ENCODE measurements around the gene CASP9.
"Not testable (repeated sequence)": the region's sequence is repeated elsewhere in the genome, so short reads cannot be mapped to it uniquely, and the experiment has no call there.

CASP9 gene

DNA sequence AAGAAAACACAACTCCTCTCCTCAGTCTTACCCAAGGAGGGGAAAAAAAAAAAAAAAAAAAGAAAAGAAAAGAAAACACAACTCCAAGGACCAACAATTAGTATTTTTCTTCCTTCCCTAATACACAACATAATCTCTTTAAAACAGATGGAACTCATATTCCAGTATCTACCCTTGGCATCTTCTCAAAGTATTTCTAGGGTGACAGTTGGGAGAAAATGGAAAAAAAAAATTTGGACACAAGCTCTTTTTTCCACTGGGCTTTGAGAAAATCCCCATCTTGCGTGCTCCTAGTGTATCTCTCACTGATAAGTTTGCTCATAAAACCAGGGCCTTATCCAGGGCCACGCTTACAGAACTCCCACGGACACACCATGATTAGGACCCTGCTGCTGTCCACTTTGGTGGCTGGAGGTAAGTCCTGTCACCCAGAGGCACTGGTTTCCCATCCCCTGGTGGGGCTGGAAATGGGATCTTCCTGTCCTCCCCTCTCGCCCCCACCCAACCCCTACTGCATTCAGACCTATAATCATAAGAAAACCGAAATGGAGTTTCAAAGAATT is 48.2 kb downstream of the CASP9 start, which contains the start of gene CELA2B:
CELA2B (plus strand) TSS at position 353 of the 563 bp plus-strand sequence; CDS start at position 375, 22 bp downstream.
- H3K4me3 ChIP-seq (ENCODE audit: low read depth, low read length) = no peak within 1 kb of the TSS
- no peak for DNase-seq (ENCODE audit: low read depth)

DNA sequence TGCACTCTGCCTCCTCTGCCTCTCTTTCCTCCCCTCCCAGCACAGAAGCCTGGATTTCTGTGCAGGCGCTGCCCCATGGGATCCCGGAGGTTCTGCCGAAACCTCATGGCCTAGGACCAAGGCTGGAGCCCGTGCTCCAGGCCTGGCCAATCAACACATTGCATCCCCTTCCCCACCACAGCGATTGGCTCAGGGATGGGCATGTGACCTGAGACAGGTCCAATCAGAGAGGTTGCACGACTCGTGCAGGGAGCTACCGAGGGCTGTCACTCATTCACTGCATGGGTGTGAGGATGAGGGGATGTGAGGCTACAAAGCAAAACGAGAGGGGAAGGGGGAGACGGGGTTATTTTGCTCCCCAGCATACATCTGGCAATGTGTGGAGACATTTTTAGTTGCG is 51.4 kb downstream of the CASP9 start:
- no peak for DNase-seq (ENCODE audit: low read depth)
- H3K4me3 ChIP-seq (ENCODE audit: low read depth, low read length) = no peak overlapping the region

- not testable (repeated sequence) for DNase-seq (ENCODE audit: low read depth)
Observed at GRCh38 chr1:15471723-15472122, 52.3 kb downstream of the CASP9 start.

GRCh38 chr1:15471067-15471466 is 52.9 kb downstream of the CASP9 start:
- DNase-seq (ENCODE audit: low read depth); H3K4me3 ChIP-seq (ENCODE audit: low read depth, low read length): not testable (repeated sequence)

More at GRCh38 chr1:15471723-15472122, 52.3 kb downstream of the CASP9 start:
- H3K4me3 ChIP-seq (ENCODE audit: low read depth, low read length) = not testable (repeated sequence)

DNA sequence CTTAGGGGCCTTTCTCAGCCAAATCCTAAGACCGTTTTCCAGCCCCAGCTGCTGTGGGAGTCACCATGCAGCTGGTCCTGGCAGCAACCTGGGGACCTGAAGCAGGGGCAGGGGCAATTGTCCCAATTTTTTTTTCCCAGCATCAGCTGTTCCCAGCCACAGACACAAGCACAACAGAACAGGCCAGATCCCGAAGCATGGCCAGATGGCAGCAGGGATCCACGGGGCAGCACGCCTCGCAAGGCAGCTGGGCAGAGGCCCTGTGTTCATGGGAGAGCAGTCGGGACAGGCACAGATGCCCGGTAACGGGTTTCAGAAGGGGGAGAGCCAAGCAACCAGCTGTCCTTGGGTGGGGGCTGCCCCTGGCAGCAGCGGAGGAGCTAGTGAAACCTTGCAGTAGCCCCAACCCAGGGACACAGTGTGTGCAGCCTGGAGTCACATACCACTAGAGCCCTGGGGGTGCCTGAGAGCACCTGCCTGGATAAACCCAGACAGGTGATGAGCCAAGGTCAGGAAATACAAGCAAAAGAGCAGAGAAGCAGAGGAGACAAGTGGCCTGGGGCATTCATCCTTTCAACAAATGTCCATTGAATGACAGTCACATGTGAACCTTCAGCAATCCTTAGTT is 54.1 kb downstream of the CASP9 start:
- not testable (repeated sequence) for H3K4me3 ChIP-seq (ENCODE audit: low read depth, low read length)
- DNase-seq (ENCODE audit: low read depth) = peak; percentile 46

- H3K4me3 ChIP-seq (ENCODE audit: low read depth, low read length) = no peak overlapping the region
- DNase-seq (ENCODE audit: low read depth) = no peak
Observed at GRCh38 chr1:15469361-15469760, 54.7 kb downstream of the CASP9 start.

DNA sequence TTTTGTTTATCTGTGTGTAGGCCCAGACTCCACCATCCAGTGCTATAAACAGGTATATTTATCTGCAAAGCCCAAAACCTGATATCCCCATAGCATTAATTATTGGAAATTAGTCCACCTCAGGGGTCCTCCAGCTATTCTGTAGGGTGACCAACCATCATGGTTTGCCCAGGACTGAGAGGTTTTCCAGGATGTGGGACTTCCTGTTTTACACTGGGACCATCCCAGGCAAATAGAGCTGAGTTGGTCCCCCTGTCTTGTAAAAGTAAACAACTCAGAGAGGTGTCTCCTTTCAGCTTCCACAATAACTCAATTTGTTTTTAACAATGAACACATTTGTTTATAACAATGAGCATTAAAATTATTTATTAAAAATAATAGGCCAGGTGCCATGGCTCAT is 55.9 kb downstream of the CASP9 start:
- H3K4me3 ChIP-seq (ENCODE audit: low read depth, low read length) = no peak overlapping the region
- no peak for DNase-seq (ENCODE audit: low read depth)

DNA sequence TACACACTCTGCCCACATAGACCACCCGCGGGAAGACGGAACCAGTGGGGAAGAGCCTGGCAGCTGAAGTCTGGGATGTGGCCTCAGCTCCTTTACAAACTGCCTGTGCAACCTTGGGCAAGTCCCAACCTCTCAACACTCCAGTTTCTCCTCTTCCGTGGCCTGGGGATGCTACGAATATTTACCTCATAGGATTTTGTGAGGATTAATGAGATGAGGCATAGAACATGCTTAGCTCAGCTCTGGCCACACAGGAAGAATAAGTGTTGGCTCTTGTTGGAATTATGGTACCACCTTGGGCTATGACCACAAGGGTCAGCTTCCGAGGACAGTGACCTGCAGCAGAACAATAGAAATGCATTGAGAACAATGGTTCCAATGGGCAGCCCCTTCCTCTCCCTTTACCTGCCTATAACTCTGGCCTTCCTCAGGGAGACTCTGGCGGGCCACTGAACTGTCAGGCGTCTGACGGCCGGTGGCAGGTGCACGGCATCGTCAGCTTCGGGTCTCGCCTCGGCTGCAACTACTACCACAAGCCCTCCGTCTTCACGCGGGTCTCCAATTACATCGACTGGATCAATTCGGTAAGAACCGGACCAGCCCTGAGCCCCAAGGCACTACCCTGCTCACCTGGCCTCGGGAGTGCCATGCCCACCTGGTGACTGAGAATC is 56.9 kb downstream of the CASP9 start:
- H3K4me3 ChIP-seq (ENCODE audit: low read depth, low read length); DNase-seq (ENCODE audit: low read depth): not testable (repeated sequence)

DNA sequence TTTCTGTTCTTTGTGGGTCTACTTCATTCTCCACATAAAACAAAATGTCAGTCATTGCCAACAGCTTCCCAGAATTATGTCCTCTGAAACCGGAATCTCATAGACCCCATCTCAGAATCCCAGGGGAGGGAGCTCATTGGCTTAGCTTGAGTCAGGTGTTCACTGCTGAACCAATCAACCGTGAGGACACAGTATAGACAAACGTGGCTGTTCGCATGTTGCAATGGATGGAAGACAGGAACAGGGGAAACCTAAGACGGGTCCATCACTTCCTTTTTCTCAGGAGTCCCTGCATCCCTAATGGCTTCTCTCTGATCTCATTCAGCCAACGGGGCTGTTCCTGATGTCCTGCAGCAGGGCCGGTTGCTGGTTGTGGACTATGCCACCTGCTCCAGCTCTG is 58.3 kb downstream of the CASP9 start:
- H3K4me3 ChIP-seq (ENCODE audit: low read depth, low read length) = no peak overlapping the region
- DNase-seq (ENCODE audit: low read depth) = no peak

DNA sequence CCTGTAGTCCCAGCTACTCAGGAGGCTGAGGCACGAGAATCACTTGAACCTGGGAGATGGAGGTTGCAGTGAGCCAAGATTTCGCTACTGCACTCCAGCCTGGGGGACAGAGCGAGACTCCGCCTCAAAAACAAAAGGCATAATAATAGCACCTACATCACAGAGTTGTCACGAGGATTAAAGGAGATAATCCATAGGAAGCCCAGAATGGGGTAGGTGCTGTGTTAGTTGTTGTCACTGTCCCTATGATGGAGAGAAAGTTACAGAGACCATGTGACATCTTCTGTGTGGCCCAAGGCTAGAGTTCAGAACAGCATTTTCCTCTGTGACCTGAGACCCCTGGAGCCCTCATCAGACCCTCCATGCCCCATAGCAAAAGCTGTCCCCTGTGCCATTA is 60.1 kb downstream of the CASP9 start:
- not testable (repeated sequence) for DNase-seq (ENCODE audit: low read depth); H3K4me3 ChIP-seq (ENCODE audit: low read depth, low read length)

DNA sequence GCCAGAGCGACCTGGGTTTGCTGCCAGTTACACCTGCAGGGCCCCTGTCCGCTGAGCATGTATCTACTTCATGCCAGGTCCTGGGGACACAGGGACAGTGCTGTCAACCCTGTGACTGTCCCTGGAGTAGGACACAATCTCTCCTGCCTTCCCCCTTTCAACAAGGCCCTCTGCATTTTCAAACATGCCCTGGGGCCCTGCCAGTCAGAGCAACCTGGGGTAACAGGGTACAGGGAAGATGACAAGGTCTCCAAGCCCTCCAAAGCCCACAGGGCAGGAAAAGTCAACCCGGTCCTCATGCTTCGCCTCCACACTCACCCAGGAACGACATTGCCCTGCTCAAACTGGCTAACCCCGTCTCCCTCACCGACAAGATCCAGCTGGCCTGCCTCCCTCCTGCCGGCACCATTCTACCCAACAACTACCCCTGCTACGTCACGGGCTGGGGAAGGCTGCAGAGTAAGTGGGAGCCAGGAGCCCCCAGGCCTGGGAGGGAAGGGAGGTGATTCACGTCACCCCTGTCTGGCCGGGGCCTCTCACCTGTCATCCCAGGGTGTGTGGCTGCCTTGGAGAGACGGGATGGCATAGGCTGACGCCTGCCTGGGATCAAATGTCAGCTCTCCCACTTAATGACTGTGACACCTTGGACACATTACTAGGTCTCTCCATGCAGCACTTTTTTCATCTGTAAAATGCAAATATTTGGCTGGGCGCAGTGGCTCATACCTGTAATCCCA is 60.8 kb downstream of the CASP9 start:
- not testable (repeated sequence) for DNase-seq (ENCODE audit: low read depth); H3K4me3 ChIP-seq (ENCODE audit: low read depth, low read length)

GRCh38 chr1:15460708-15461095 is 63.3 kb downstream of the CASP9 start:
- no peak for DNase-seq (ENCODE audit: low read depth)
- no peak overlapping the region for H3K4me3 ChIP-seq (ENCODE audit: low read depth, low read length)

GRCh38 chr1:15459771-15460707 is 64.0 kb downstream of the CASP9 start:
- DNase-seq (ENCODE audit: low read depth) = no peak
- H3K4me3 ChIP-seq (ENCODE audit: low read depth, low read length) = no peak overlapping the region

DNA sequence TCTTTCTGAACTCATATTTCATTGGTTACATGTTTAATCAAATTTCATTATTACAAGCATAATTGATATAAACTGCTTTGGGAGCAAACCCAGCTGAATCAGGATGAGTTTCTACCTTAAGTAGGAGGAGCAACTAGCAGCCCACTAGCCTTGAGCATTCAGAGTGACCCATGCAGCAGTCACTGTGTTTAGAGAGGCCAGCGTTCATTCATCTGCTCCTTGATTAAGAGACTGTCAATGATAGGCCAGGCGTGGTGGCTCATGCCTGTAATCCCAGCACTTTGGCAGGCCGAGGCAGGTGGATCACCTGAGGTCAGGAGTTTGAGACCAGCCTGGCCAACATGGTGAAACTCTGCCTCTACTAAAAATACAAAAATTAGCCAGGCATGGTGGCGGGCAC is 65.6 kb downstream of the CASP9 start:
- DNase-seq (ENCODE audit: low read depth) = not testable (repeated sequence)

GRCh38 chr1:15457585-15457984 is 66.4 kb downstream of the CASP9 start:
- no peak for DNase-seq (ENCODE audit: low read depth)
- no peak overlapping the region for H3K4me3 ChIP-seq (ENCODE audit: low read depth, low read length)

More for the DNA sequence above, 65.6 kb downstream of the CASP9 start:
- not testable (repeated sequence) for H3K4me3 ChIP-seq (ENCODE audit: low read depth, low read length)

- no peak within 1 kb of the TSS for H3K4me3 ChIP-seq (ENCODE audit: low read depth, low read length)
Observed at GRCh38 chr1:15456313-15456954, 67.6 kb downstream of the CASP9 start, which contains the start of gene CELA2A. TSS of gene CELA2A (plus strand) at chr1:15456732. CDS start at chr1:15456754, 22 bp downstream.

GRCh38 chr1:15455522-15455921 is 68.5 kb downstream of the CASP9 start:
- no peak for DNase-seq (ENCODE audit: low read depth)
- no peak overlapping the region for H3K4me3 ChIP-seq (ENCODE audit: low read depth, low read length)

More at GRCh38 chr1:15456313-15456954, 67.6 kb downstream of the CASP9 start, which contains the start of gene CELA2A:
- DNase-seq (ENCODE audit: low read depth) = no peak

GRCh38 chr1:15454256-15454655 is 69.8 kb downstream of the CASP9 start:
- DNase-seq (ENCODE audit: low read depth) = peak; percentile 26

More at GRCh38 chr1:15454256-15454655, 69.8 kb downstream of the CASP9 start:
- H3K4me3 ChIP-seq (ENCODE audit: low read depth, low read length) = no peak overlapping the region
